ENCODE results near the gene SHBG. TPM values are rescaled to one million over a fixed set of nuclear protein-coding genes. Genes with fewer than 3 reads are reported as not detected.

SHBG gene
- total and polyA plus RNA-seq, 10 of the 15 experiments (the other 5 are each of a cell fraction or from before 2014, with no cell fraction given), result not detected

- Histone ChIP-seq H3K27me3 (replicated peaks in 1 of 2; ENCODE audit: control insufficient read depth in 2 of 2, insufficient read depth in 2 of 2, low read length in 1 of 2) (no peaks in the 10 kb centered on the region), H3K4me1 (ENCODE audit: control insufficient read depth, insufficient read depth, low read length) (peaks cover 4% of the 10 kb centered on the region; the same call in 1 of the 2 replicates), H3K9ac (ENCODE audit: control insufficient read depth, insufficient read depth, low read length) (peak overlapping the region; percentile 84), H3K4me3 (peak overlapping the region; percentile 83), H3K9me3 (replicated peaks; ENCODE audit: control insufficient read depth, insufficient read depth, low read length) (no peaks in the 10 kb centered on the region), H4K20me1 (ENCODE audit: control insufficient read depth, insufficient read depth) (no peaks in the 10 kb centered on the region; the same call in 1 of the 2 replicates), H3K27ac (ENCODE audit: control insufficient read depth, insufficient read depth) (peak overlapping the region; percentile 81), H3K36me3 (ENCODE audit: control insufficient read depth in 2 of 2, insufficient read depth in 2 of 2, low read length in 1 of 2) (peaks cover 0 to 4% of the 10 kb centered on the region in 2 experiments; a peak in 1 of 4 replicates), H2AFZ (ENCODE audit: control insufficient read depth, low read depth, low read length) (no peak overlapping the region; the same call in none of the 2 replicates), H3K79me2 (ENCODE audit: control insufficient read depth, insufficient read depth, low read length) (peaks cover 31% of the 10 kb centered on the region), H3K4me2 (ENCODE audit: control insufficient read depth, insufficient read depth) (peak overlapping the region; percentile 98)
- DNase-seq (ENCODE audit: low read depth, low spot score) (no peak), ATAC-seq (no peak), FAIRE-seq (no peak)
- in situ Hi-C loops (cut with MboI) (no loop called here), intact Hi-C loops (cut with micrococcal nuclease; ENCODE audit: unreplicated experiment) (loop anchor here (5.0 kb wide), 1 partner anchor 73 kb away; the partner anchor contains the start of genes TP53 and WRAP53)
- ChIA-PET CTCF (interaction anchor here (0.6 to 3.6 kb wide), 9 partner anchors 11 to 317 kb away, joined by 3 to 22 read pairs (median 4); partner anchors contain the start of genes MPDU1, SAT2, TP53 and WRAP53), RAD21 (ENCODE audit: unreplicated experiment) (interaction anchor here (1.1 to 2.4 kb wide), 5 partner anchors 13 to 278 kb away, joined by 3 to 21 read pairs (median 9); partner anchors contain the start of genes ACAP1, CD68, MPDU1 and SAT2), POLR2A (interaction anchor here (0.6 to 3.6 kb wide), 6 partner anchors 14 to 73 kb away, joined by 3 to 35 read pairs (median 8); partner anchors contain the start of genes CD68, MPDU1, SAT2 and TNFSF13), SMC1A (ENCODE audit: uncharacterized antibody, unreplicated experiment) (interaction anchor here (0.8 to 2.0 kb wide), 3 partner anchors 14 to 72 kb away, joined by 3 to 7 read pairs (median 4); partner anchors contain the start of gene SAT2)
- peak in 2 of 3 experiments; percentile 10 to 18; a peak in 1 of 6 replicates for TF ChIP-seq CTCF (IDR thresholded peaks at IDR 0.05 in 2 of 3, conservative IDR thresholded peaks at IDR 0.05 in 1 of 3; ENCODE audit: control insufficient read depth in 2 of 3, extremely low read depth in 1 of 3, insufficient read depth in 1 of 3, low read depth in 3 of 3, low read length in 3 of 3)
- TF ChIP-seq E2F4 (IDR thresholded peaks at IDR 0.05; ENCODE audit: low read depth, low read length), result no peak
- no peak for TF ChIP-seq MYC (IDR thresholded peaks at IDR 0.05; ENCODE audit: insufficient read depth, insufficient read length, insufficient replicate concordance, low read length, severe bottlenecking)
- TF ChIP-seq, protein P1, sequence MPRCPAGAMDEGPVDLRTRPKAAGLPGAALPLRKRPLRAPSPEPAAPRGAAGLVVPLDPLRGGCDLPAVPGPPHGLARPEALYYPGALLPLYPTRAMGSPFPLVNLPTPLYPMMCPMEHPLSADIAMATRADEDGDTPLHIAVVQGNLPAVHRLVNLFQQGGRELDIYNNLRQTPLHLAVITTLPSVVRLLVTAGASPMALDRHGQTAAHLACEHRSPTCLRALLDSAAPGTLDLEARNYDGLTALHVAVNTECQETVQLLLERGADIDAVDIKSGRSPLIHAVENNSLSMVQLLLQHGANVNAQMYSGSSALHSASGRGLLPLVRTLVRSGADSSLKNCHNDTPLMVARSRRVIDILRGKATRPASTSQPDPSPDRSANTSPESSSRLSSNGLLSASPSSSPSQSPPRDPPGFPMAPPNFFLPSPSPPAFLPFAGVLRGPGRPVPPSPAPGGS (IDR thresholded peaks at IDR 0.05; ENCODE audit: borderline replicate concordance, insufficient read depth, low read depth, low read length, poor library complexity, severe bottlenecking), result no peak
- TF ChIP-seq, protein P2, sequence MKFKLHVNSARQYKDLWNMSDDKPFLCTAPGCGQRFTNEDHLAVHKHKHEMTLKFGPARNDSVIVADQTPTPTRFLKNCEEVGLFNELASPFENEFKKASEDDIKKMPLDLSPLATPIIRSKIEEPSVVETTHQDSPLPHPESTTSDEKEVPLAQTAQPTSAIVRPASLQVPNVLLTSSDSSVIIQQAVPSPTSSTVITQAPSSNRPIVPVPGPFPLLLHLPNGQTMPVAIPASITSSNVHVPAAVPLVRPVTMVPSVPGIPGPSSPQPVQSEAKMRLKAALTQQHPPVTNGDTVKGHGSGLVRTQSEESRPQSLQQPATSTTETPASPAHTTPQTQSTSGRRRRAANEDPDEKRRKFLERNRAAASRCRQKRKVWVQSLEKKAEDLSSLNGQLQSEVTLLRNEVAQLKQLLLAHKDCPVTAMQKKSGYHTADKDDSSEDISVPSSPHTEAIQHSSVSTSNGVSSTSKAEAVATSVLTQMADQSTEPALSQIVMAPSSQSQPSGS (IDR thresholded peaks at IDR 0.05; ENCODE audit: low read length), result no peak
- no peak for TF ChIP-seq DPF2 (IDR thresholded peaks at IDR 0.05)
- no peak for TF ChIP-seq NRF1 (conservative IDR thresholded peaks at IDR 0.05; ENCODE audit: low read depth, low read length)
- TF ChIP-seq HDGF (IDR thresholded peaks at IDR 0.05), result no peak
- WGBS (ENCODE audit: insufficient coverage, insufficient replicate concordance, low lambda C conversion rate, missing lambda C conversion rate), result 15% methylated on average over 20 of the region's 20 CpGs
- TSS peak; percentile 56 for BruUV-seq (replicated peaks)
Observed at GRCh38 chr17:7613769-7614424, 16.0 kb upstream of the SHBG start.
